Stimulated activated naive B cell treated with anti-CD40 and anti-IgM and Interleukin-4, amounts not matched to agents 10 μg/mL and 1 μg/mL and 100 μg/mL, for 72 hours (primary cell): ENCODE data around the gene FOXJ1.

Experiments
- ATAC-seq, 2 donors: fragments of 150-1000 bp; cut with Tn5 transposase; replicated peaks; 2 replicates each; pipeline ENCODE4 v1.10.0; 2021; ENCODE audit warnings: moderate library complexity in 1 of 2
- DNase-seq: peaks from one replicate; pipeline ENCODE4 v3.0.0; 2021
- H3K27ac Mint-ChIP-seq: one replicate; pipeline ENCODE4 v1.8.0; 2022; ENCODE audit warnings: mild to moderate bottlenecking, mixed read lengths
- H3K27me3 Mint-ChIP-seq, 2 donors: one replicate each; pipeline ENCODE4 v1.8.0; 2022; ENCODE audit warnings: mixed read lengths in 2 of 2
- H3K36me3 Mint-ChIP-seq, 2 donors: one replicate each; pipeline ENCODE4 v1.8.0; 2022; ENCODE audit warnings: mixed read lengths in 2 of 2, mild to moderate bottlenecking in 1 of 2
- H3K4me1 Mint-ChIP-seq, 2 donors: one replicate each; pipeline ENCODE4 v1.8.0; 2022; ENCODE audit warnings: mixed read lengths in 2 of 2, mild to moderate bottlenecking in 1 of 2
- H3K4me3 Mint-ChIP-seq, 2 donors: one replicate each; pipeline ENCODE4 v1.8.0; 2022; ENCODE audit warnings: mild to moderate bottlenecking in 2 of 2, mixed read lengths in 2 of 2, moderate library complexity in 1 of 2
- H3K9me3 Mint-ChIP-seq, 2 donors: one replicate each; pipeline ENCODE4 v1.8.0; 2022; ENCODE audit warnings: mixed read lengths in 2 of 2, mild to moderate bottlenecking in 1 of 2

FOXJ1 gene

GRCh38 chr17:76090517-76091129, 50.4 kb downstream of the FOXJ1 start:
- H3K9me3 Mint-ChIP-seq: no peaks in the 10 kb centered on the region
- H3K27me3 Mint-ChIP-seq: no peaks in the 10 kb centered on the region
- H3K27ac Mint-ChIP-seq: no peak overlapping the region
- ATAC-seq (no peak), DNase-seq (no peak)
- H3K36me3 Mint-ChIP-seq: peaks cover 56 to 68% of the 10 kb centered on the region in 2 donors
- no peaks in the 10 kb centered on the region for H3K4me1 Mint-ChIP-seq
- H3K4me3 Mint-ChIP-seq: no peak overlapping the region

GRCh38 chr17:76089680-76090516, 51.1 kb downstream of the FOXJ1 start:
- no peak for ATAC-seq
- H3K4me3 Mint-ChIP-seq: no peak overlapping the region
- peaks cover 59 to 68% of the 10 kb centered on the region in 2 donors for H3K36me3 Mint-ChIP-seq
- H3K9me3 Mint-ChIP-seq: no peaks in the 10 kb centered on the region
- no peak overlapping the region for H3K27ac Mint-ChIP-seq
- H3K27me3 Mint-ChIP-seq: no peaks in the 10 kb centered on the region
- no peak for DNase-seq
- no peaks in the 10 kb centered on the region for H3K4me1 Mint-ChIP-seq

DNA sequence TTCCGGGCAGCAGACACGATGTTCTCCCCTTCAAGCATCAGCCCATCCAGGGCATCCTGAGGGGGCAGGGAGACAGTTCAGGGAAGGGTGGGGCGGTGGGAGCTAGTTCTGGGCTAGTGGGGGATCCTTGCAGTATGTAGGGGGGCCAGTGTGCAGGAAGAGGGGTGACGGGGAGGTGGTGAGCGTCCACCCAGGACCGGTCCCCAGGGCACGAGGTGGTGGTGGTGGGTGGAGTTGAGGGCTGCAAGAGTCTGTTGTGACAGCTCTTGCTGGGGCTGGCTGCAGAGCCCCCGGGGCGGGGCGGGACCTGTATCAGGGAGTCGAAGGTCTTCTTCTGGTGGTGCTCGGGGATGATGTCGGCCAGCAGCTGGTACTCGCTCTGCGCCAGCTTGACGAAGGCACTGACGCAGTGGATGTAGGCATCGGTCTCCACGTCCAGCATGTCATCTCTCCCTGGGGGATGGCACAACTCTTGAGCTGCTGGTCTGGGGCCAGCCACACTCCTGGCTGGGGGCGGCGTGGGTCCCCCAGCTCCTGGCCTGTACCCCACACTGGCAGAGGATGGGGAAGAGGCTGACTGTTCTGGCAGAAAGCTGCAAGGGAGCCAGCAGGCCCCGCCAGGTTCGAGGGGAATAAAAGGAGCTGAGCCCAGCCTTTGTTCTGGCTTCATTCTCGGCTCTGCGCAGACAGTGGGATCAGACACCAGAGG, 52.0 kb downstream of the FOXJ1 start:
- peaks cover 64 to 68% of the 10 kb centered on the region in 2 donors for H3K36me3 Mint-ChIP-seq
- no peak overlapping the region for H3K4me3 Mint-ChIP-seq
- no peak for DNase-seq
- no peak for ATAC-seq
- no peaks in the 10 kb centered on the region for H3K27me3 Mint-ChIP-seq
- H3K27ac Mint-ChIP-seq: no peak overlapping the region
- no peaks in the 10 kb centered on the region for H3K9me3 Mint-ChIP-seq
- no peaks in the 10 kb centered on the region for H3K4me1 Mint-ChIP-seq

DNA sequence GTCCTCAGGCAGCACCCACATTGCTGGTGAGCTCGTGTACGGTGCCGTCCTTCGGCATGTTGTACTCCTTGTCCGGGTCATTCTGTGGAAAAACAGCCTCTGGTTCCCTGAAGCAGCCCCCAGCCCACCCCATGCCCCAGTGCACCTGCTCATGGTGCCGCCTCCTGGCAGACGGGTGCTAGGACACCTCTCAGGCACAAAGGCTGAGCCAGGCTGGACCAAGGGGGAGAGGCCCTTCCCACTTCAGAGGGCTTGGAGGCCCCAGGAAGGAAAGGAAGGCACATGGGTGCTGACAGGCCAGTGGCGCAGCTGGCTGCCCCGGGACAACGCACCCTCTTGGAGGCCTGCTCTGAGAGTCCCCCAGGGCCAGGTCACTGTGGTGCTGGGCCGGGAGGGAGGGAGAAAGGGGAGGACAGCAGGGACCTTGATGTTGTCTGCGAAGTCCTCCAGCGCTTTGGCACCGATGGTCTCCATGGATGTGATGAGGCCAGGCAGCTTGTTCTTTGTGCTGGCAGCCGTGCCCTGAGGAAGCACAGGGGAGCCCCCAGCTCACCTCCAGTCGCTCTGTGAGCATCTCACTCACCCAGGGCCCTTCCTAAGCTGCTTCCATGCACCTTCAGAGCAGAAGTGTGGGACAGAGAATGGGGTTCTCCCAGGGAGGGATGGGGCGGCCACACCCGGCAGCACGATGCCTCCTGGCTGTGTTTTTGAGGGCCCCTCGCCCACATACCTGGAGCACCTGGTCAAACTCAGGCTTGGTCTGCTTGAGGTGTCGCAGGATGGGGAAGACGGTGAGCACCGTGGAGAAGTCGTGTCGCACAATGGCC, 52.8 kb downstream of the FOXJ1 start:
- H3K27me3 Mint-ChIP-seq: no peaks in the 10 kb centered on the region

GRCh38 chr17:76087531-76087930, 53.5 kb downstream of the FOXJ1 start:
- ATAC-seq (no peak), DNase-seq (no peak)
- H3K27me3 Mint-ChIP-seq: no peaks in the 10 kb centered on the region
- no peaks in the 10 kb centered on the region for H3K9me3 Mint-ChIP-seq
- no peaks in the 10 kb centered on the region for H3K4me1 Mint-ChIP-seq
- H3K27ac Mint-ChIP-seq: peak overlapping the region; percentile 56
- peaks cover 57 to 58% of the 10 kb centered on the region in 2 donors for H3K36me3 Mint-ChIP-seq
- H3K4me3 Mint-ChIP-seq: no peak overlapping the region

More for the DNA sequence above, 52.8 kb downstream of the FOXJ1 start:
- Mint-ChIP-seq H3K9me3 (no peaks in the 10 kb centered on the region), H3K36me3 (peaks cover 62% of the 10 kb centered on the region in 2 donors), H3K4me1 (no peaks in the 10 kb centered on the region), H3K27ac (no peak overlapping the region), H3K4me3 (no peak overlapping the region)
- DNase-seq (no peak), ATAC-seq (no peak)

DNA sequence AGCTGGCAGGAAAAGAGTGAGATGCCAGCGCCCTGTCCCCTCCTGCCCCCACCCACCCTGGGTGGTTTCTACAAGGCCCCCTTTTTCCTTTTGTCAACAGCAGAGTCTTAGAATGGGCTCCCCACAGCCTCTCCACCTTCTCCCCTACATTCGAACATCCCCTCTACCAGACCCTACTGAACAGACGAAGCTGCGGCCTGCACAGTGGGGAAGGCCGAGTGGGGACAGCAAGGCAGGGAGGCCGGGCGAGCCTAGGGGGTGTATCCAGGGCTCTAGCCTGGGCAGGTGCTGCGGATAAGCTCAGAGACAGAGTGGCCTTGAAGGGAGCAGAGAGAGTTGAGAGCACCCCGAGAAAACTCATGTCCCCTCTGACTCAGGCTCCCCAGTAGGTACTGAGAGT, 54.7 kb downstream of the FOXJ1 start:
- ATAC-seq: no peak
- no peak for DNase-seq
- Mint-ChIP-seq H3K4me1 (no peaks in the 10 kb centered on the region), H3K9me3 (no peaks in the 10 kb centered on the region), H3K27ac (peak overlapping the region; percentile 65), H3K36me3 (peaks cover 56% of the 10 kb centered on the region in 2 donors), H3K4me3 (no peak overlapping the region), H3K27me3 (no peaks in the 10 kb centered on the region)
